ENCODE measurements around the gene ASCC2. TPM values are rescaled to one million over a fixed set of nuclear protein-coding genes. Genes with fewer than 3 reads are reported as not detected.
"Not testable (repeated sequence)": the region's sequence is repeated elsewhere in the genome, so short reads cannot be mapped to it uniquely, and the experiment has no call there.

The ASCC2 gene
- total RNA-seq, 1 donor from 2014 or later, result 81.3 TPM

DNA sequence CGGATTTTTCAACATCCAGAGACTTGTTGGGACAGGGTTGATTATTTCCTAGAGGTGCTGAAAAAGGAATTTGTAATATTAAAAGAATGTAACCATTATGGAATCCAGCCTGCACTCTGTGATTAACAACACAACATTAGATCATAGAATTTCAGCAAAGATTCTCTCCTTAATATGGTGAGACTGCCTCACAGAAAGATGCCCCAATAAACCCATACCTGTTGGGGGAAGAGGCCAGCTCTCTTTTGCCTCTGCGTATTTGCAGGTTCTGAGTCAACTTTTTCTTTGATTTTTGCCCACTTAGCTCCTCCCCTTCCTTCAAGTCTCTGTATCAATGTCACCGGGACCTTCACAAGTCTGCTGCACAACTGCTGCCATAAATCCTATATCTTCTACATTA lies 32.5 kb upstream of the ASCC2 start:
- peaks cover 23% of the 10 kb centered on the region for H3K27me3 Mint-ChIP-seq
- no peak for DNase-seq
- intact Hi-C loops (cut with micrococcal nuclease), result no loop called here
- H3K4me1 Mint-ChIP-seq, result peaks cover 3% of the 10 kb centered on the region
- H3K4me3 Mint-ChIP-seq, result no peak overlapping the region
- no peaks in the 10 kb centered on the region for H3K9me3 Mint-ChIP-seq
- no peak overlapping the region for H3K27ac Mint-ChIP-seq
- H3K36me3 Mint-ChIP-seq (ENCODE audit: low read depth), result no peaks in the 10 kb centered on the region

DNA sequence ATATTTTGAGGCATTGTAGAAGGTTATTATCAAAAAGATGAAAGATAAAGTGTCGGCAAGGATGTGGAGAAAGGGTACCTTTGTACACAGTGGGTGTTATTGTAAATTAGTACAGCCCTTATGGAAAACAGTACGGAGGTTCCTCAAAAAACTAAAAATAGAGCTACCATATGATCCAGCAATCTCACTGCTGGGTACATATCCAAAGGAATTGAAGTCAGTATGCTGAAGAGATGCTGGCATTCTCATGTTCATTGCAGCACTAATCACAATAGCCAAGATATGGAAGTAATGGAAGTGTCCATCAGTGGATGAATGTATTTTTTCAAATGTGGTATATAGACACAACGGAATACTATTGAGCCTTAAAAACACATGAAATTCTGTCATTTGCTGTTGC lies 29.8 kb upstream of the ASCC2 start:
- Mint-ChIP-seq H3K27me3 (peaks cover 9% of the 10 kb centered on the region), H3K36me3 (ENCODE audit: low read depth) (no peaks in the 10 kb centered on the region), H3K27ac (no peak overlapping the region), H3K4me1 (peaks cover 3% of the 10 kb centered on the region), H3K9me3 (no peaks in the 10 kb centered on the region), H3K4me3 (no peak overlapping the region)
- intact Hi-C loops (cut with micrococcal nuclease), result no loop called here
- no peak for DNase-seq

DNA sequence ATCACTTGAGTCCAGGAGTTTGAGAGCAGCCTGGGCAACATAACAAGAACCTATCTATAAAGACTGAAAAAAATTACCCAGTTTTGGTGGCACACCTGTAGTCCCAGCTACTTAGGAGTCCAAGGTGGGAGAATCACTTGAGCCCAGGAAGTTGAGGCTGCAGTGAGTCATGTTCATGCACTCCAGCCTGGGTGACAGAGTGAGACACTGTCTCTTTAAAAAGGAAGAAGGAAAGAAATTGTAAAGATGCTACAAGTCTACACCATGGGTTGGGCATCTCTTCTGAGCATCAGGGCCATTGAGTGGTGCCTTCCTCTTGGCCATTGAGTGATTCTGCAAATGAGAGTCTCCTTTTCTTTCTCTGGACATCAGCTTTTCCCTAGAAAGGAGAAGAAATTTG lies 29.2 kb upstream of the ASCC2 start:
- Mint-ChIP-seq H3K4me1 (peaks cover 3% of the 10 kb centered on the region), H3K27me3 (peaks cover 9% of the 10 kb centered on the region)

DNA sequence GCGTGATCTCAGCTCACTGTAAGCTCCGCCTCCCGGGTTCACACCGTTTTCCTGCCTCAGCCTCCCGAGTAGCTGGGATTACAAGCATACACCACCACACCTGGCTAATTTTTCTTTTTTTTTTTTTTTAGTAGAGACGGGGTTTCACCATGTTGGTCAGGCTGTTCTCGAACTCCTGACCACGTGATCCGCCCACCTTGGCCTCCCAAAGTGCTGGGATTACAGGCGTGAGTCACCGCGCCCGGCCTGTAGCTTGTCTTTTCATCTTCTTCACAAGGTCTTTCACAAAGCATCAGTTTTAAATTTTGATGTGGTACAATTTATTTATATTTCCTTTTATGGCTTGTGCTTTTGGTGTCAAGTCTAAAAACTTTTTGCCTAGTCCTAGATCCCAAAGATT lies 27.5 kb upstream of the ASCC2 start:
- DNase-seq; H3K27me3 Mint-ChIP-seq; intact Hi-C loops (cut with micrococcal nuclease); H3K27ac Mint-ChIP-seq; H3K4me1 Mint-ChIP-seq; H3K9me3 Mint-ChIP-seq; H3K4me3 Mint-ChIP-seq; H3K36me3 Mint-ChIP-seq (ENCODE audit: low read depth): not testable (repeated sequence)

More for the DNA sequence above, 29.2 kb upstream of the ASCC2 start:
- Mint-ChIP-seq H3K27ac (no peak overlapping the region), H3K4me3 (no peak overlapping the region), H3K36me3 (ENCODE audit: low read depth) (no peaks in the 10 kb centered on the region), H3K9me3 (no peaks in the 10 kb centered on the region)
- DNase-seq, result no peak
- intact Hi-C loops (cut with micrococcal nuclease), result no loop called here

DNA sequence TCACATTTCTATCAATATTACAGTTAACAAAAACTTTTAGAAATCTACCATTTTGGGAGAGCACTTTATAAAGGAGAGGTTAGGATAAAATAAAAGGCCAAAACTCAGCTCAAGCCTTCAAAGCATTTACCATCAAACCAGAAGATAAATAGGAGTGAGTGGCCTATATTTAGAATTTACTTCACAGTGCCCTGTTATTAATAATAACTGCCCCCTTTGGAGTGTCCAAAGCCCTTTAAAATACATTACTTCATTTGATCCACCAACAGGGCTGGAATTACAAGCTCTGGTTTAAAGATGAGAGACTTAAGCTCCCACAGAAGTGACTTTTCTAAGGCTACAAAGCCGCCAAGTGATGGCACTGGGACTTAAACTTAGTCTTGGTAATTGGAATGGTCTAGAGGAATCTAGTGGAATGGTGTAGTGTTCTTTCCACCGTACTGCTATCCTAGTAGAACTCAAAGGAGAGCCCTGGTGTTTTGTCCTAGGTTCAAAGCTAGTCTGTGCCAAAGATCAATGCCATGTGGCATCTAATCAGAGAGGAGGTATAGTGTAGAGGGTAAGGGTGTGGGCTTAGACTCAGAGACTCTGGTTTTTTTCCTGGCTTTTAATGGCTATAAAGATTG lies 23.7 kb upstream of the ASCC2 start:
- no peak overlapping the region for H3K4me3 Mint-ChIP-seq
- no peaks in the 10 kb centered on the region for H3K4me1 Mint-ChIP-seq
- H3K27ac Mint-ChIP-seq, result no peak overlapping the region
- H3K27me3 Mint-ChIP-seq, result peaks cover 5% of the 10 kb centered on the region
- H3K36me3 Mint-ChIP-seq (ENCODE audit: low read depth), result no peaks in the 10 kb centered on the region
- intact Hi-C loops (cut with micrococcal nuclease), result no loop called here
- H3K9me3 Mint-ChIP-seq, result no peaks in the 10 kb centered on the region
- DNase-seq, result no peak

DNA sequence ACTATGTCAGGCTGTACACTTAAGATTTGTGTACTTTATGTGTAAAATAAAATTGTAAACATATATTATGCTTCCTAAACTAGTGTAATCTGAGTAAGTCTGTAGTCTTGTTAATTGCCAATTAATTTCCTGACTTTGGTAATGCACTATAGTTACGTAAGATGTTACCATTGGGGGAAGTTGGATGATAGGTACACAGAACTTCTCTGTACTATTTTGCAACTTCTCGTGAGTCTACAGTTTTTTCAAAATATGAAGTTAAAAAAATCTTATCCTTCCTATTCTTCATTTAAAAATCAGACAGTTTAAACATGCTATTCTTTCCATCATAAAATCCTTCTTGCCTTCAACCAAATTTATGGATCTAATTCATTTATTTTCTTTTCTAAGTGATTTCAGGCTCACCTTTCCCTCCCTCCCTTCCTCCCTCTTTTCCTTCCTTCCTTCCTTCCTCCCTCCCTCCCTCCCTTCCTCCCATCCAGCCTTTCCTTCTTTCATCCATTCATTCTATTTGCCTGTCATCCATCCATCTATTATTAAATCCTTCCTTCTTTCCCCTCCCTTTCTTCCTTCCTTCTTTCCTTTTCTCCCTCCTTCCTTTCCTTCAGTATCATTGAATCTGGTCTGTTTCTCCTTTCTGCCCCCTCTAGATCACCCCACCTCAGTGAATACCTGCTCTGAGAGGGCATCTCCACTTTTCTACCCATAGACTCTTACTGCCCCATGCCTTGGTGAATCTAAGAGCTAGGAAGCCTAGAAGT lies 22.1 kb upstream of the ASCC2 start:
- Mint-ChIP-seq H3K27me3 (peaks cover 4% of the 10 kb centered on the region), H3K27ac (no peak overlapping the region), H3K4me3 (no peak overlapping the region), H3K9me3 (no peaks in the 10 kb centered on the region), H3K4me1 (no peaks in the 10 kb centered on the region), H3K36me3 (ENCODE audit: low read depth) (no peaks in the 10 kb centered on the region)
- no peak for DNase-seq
- intact Hi-C loops (cut with micrococcal nuclease), result no loop called here

DNA sequence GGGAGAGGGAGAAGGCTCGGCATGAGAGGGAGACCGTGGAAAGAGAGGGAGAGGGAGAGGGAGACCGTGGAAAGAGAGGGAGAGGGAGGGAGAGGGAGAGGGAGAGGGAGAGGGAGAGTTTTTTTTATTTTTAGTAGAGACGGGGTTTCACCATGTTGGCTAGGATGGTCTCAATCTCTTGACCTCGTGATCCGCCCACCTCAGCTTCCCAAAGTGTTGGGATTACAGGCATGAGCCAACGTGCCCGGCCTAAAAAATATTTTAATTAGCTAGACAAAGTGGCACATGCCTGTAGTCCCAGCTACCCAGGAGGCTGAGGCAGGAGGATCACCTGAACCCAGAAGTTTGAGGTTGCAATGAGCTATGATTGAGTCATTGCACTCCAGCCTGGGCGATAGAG lies 21.0 kb upstream of the ASCC2 start:
- H3K27ac Mint-ChIP-seq; H3K4me1 Mint-ChIP-seq; H3K36me3 Mint-ChIP-seq (ENCODE audit: low read depth); DNase-seq; H3K9me3 Mint-ChIP-seq; H3K4me3 Mint-ChIP-seq; intact Hi-C loops (cut with micrococcal nuclease); H3K27me3 Mint-ChIP-seq: not testable (repeated sequence)

DNA sequence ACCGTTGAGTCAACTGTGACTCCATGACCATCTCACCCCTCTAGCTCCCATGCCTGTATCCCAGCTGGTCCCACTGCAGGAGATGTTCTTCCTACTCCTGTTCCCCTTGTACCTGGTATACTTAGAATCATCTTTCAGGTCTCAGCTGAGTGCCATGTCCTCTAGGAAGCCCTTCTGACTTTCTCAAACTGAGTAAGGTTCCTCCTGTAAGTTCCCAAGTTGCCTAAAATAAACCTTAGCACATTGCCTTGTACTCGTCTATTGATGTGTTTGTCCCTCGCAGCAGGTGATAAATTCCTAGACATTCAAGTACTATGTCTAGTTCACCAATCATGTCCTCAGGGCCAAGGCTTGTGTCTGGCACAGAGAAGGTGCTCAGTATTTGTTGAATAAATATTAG lies 18.4 kb upstream of the ASCC2 start:
- H3K9me3 Mint-ChIP-seq, result no peaks in the 10 kb centered on the region
- intact Hi-C loops (cut with micrococcal nuclease), result no loop called here

DNA sequence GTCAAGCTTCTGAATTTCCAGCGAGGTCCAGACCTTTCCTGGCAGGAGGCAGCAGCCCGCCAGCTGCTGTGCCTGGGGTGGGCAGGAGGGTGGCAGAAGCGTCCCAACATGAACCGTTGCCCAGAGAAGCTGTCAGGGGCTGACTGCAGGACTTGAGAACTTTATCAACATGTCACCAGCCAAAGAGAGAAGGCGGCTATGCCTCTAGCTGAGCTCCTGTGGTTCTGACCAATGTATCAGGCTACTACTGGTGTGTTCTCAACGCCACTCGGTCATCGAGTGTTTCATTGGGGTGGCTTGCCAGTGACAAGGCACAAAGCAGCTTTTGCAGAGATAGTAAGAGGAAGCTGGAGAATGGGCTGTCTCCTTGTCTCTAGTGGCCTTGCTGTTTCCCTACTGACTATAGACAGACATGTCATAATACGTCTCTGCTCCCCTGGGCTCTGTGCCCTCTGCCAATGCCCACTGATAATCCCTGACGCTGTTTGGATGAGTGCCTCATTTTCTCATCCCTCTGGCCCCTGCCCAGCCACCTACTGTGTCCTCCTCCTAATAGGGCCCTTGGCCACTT lies 17.6 kb upstream of the ASCC2 start:
- Mint-ChIP-seq H3K27ac (no peak overlapping the region), H3K9me3 (no peaks in the 10 kb centered on the region), H3K36me3 (ENCODE audit: low read depth) (no peaks in the 10 kb centered on the region), H3K4me1 (no peaks in the 10 kb centered on the region), H3K27me3 (peaks cover 3% of the 10 kb centered on the region), H3K4me3 (no peak overlapping the region)
- no peak for DNase-seq
- intact Hi-C loops (cut with micrococcal nuclease), result no loop called here

More for the DNA sequence above, 18.4 kb upstream of the ASCC2 start:
- H3K36me3 Mint-ChIP-seq (ENCODE audit: low read depth), result no peaks in the 10 kb centered on the region
- peaks cover 3% of the 10 kb centered on the region for H3K27me3 Mint-ChIP-seq
- no peak overlapping the region for H3K4me3 Mint-ChIP-seq
- no peak overlapping the region for H3K27ac Mint-ChIP-seq
- no peak for DNase-seq
- H3K4me1 Mint-ChIP-seq, result no peaks in the 10 kb centered on the region

DNA sequence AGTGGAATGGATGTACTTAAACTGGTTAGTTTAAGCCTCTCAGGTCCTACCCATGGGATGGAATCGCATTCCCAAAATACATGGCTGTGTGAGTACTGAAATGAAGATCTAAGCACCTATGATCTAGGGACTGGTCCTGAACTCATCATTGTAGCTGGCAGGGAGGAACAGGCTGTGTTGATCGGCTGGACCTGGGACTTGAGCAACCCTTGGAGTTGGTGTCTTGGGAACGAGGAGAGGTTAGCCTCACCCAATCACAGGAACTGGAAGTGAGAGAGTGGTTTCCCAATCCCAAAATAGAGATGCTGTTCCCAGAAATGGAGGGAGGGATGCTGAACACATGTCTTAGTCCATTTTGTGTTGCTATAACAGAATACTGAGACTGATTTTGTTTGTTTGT lies 16.4 kb upstream of the ASCC2 start:
- no peak for DNase-seq
- Mint-ChIP-seq H3K9me3 (no peaks in the 10 kb centered on the region), H3K36me3 (ENCODE audit: low read depth) (no peaks in the 10 kb centered on the region), H3K27ac (no peak overlapping the region), H3K27me3 (no peaks in the 10 kb centered on the region), H3K4me3 (no peak overlapping the region), H3K4me1 (no peaks in the 10 kb centered on the region)
- intact Hi-C loops (cut with micrococcal nuclease), result no loop called here

DNA sequence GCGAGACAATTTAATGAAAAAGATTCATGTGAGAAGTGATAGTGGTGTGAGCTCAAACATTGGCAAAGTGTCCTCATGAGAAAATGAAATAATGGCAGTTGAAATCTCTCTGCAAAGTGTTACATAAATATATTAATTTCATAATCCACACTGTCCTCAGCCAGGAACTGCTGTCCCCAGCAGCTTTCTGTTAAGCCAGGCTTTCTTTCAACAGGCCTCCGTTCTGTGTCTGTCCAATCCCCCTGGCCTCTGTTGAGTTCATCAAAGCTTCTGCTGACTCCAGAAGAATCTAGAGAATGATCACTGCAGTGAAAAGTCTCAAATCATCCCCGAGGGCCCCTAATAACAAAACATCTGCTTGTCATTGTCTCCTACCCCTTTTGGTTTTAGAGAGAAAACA lies 10.0 kb upstream of the ASCC2 start:
- Mint-ChIP-seq H3K27me3 (no peaks in the 10 kb centered on the region), H3K4me1 (no peaks in the 10 kb centered on the region), H3K9me3 (peaks cover 5% of the 10 kb centered on the region), H3K36me3 (ENCODE audit: low read depth) (peaks cover 3% of the 10 kb centered on the region), H3K27ac (no peak overlapping the region), H3K4me3 (no peak overlapping the region)
- intact Hi-C loops (cut with micrococcal nuclease), result no loop called here
- no peak for DNase-seq

DNA sequence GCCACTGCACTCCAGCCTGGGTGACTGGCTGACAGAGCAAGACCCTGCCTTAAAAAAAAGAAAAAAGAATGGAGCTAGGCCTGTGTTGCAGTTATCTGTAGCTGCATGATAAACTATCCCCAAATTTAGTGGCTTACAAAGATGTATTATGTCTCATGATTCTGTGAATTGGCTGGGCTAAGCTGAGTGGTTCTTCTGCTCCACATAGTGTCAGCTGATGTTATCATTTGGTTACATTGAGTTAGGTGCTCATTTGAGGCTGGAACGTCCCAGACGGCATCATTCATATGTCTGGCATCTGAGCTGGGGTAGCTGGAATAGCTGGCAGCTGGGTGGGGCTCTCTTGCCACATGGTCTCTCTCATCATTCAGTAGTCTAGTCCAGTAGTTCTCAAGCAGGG lies 8.2 kb upstream of the ASCC2 start:
- no peaks in the 10 kb centered on the region for H3K27me3 Mint-ChIP-seq
- no peaks in the 10 kb centered on the region for H3K4me1 Mint-ChIP-seq
- H3K27ac Mint-ChIP-seq, result no peak overlapping the region
- intact Hi-C loops (cut with micrococcal nuclease), result no loop called here
- DNase-seq, result no peak
- peaks cover 3% of the 10 kb centered on the region for H3K36me3 Mint-ChIP-seq (ENCODE audit: low read depth)
- peaks cover 5% of the 10 kb centered on the region for H3K9me3 Mint-ChIP-seq
- no peak overlapping the region for H3K4me3 Mint-ChIP-seq

DNA sequence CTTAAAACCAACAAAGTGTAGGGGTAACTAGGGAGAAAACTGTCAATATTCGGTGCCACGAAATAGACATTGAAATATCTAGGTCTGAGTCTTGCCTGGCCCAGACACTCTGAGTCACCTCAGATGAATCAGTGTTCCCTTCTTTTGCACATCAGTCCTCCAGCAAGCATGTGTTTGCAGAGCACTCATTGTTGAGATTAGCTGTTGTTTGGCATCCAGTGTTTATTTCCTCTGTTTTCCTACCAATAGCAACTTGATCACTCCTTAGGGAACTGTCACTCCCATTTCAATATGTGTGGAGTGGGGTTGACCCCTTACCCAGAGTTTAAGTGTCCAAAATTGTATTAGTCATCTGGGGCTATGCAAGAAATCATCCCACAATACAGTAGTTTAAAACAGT lies 4.7 kb upstream of the ASCC2 start:
- intact Hi-C loops (cut with micrococcal nuclease), result no loop called here
- no peak for DNase-seq
- Mint-ChIP-seq H3K4me1 (peaks cover 10% of the 10 kb centered on the region), H3K9me3 (peaks cover 5% of the 10 kb centered on the region), H3K27ac (no peak overlapping the region), H3K4me3 (no peak overlapping the region), H3K36me3 (ENCODE audit: low read depth) (peaks cover 3% of the 10 kb centered on the region), H3K27me3 (no peaks in the 10 kb centered on the region)

DNA sequence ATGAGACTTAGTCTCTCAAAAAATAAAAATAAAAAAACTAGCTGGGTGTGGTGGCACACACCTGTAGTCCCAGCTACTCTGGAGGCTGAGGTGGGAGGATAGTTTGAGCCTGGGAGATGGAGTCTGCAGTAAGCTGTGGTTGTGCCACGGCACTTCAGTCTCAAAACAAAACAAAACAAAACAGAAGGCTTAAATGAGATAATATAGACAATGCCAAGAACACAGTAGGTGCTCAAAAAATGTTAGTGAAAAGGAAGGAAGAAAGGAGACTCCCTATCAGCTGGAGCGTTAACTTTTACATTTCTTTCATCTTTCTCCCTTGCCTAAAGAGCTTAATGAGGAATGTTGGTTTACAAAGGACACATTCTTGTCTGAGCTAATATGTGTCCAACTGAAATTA lies 4.1 kb upstream of the ASCC2 start:
- DNase-seq, result no peak
- intact Hi-C loops (cut with micrococcal nuclease), result no loop called here
- H3K4me1 Mint-ChIP-seq, result peaks cover 14% of the 10 kb centered on the region
- H3K27ac Mint-ChIP-seq, result no peak overlapping the region
- H3K9me3 Mint-ChIP-seq, result peaks cover 5% of the 10 kb centered on the region
- H3K27me3 Mint-ChIP-seq, result no peaks in the 10 kb centered on the region
- peaks cover 6% of the 10 kb centered on the region for H3K36me3 Mint-ChIP-seq (ENCODE audit: low read depth)
- H3K4me3 Mint-ChIP-seq, result no peak overlapping the region
